Stimulated activated CD4-positive, alpha-beta T cell treated with anti-CD3 and anti-CD28 coated beads, Interleukin-15, amount 100 ng/mL, for 24 hours (primary cell): ENCODE data around the gene CDC20B.

Experiments
- DNase-seq: peaks from one replicate; pipeline ENCODE4 v3.0.0-alpha.2; 2020

The CDC20B gene, protein sequence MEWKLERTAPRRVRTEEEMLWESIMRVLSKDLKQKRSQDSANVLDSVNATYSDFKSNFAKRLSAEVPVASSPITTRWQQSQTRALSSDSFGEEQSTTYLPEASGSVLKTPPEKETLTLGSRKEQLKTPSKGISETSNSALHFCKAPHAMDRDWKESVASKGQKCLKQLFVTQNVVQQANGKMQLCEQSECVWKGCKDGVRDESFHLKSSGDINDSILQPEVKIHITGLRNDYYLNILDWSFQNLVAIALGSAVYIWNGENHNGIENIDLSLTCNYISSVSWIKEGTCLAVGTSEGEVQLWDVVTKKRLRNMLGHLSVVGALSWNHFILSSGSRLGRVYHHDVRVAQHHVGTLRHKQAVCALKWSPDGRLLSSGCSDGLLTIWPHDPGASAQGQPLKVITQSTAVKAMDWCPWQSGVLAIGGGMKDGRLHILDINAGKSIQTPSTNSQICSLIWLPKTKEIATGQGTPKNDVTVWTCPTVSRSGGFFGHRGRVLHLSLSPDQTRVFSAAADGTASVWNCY

DNA sequence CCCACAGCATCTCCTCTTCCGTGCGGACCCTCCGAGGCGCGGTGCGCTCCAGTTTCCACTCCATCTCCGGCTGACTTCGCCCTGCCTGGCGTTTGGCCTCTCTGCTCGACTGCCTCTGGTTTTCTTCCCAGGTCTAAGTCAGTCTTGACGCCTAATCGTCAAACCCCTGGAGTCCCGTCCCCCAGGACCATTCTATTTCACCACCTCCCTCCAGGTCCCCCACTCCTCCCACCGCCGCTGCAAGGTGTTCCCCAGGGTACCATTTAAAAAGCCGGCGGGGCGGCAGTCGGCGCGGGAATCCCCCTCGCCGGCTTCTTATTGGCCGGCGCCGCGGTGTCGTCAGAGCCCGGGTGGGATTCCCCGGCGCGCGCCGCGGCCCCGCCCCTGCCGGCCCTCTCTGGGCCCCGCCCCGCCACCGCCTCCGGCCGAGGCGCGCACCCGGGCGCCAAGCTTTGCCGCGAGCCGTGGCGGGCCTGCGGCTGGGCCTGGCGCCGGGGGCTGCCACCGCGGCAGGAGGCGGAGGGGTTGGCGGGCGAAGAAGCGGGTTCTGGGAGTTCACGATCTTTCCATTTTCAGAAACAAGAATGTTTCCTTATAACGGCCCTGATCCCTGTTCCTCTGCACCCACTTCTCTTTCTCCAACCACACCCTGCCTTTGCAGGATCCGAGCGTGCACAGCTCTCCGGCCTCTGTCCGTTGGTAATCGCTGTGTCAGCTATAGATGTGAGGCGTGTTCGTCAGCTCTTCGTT is at the start of gene CDC20B:
TSS of gene CDC20B (minus strand) at position 241 of the 750 bp plus-strand sequence. CDS start at position 64, 177 bp downstream.
- DNase-seq = peak; percentile 85

DNA sequence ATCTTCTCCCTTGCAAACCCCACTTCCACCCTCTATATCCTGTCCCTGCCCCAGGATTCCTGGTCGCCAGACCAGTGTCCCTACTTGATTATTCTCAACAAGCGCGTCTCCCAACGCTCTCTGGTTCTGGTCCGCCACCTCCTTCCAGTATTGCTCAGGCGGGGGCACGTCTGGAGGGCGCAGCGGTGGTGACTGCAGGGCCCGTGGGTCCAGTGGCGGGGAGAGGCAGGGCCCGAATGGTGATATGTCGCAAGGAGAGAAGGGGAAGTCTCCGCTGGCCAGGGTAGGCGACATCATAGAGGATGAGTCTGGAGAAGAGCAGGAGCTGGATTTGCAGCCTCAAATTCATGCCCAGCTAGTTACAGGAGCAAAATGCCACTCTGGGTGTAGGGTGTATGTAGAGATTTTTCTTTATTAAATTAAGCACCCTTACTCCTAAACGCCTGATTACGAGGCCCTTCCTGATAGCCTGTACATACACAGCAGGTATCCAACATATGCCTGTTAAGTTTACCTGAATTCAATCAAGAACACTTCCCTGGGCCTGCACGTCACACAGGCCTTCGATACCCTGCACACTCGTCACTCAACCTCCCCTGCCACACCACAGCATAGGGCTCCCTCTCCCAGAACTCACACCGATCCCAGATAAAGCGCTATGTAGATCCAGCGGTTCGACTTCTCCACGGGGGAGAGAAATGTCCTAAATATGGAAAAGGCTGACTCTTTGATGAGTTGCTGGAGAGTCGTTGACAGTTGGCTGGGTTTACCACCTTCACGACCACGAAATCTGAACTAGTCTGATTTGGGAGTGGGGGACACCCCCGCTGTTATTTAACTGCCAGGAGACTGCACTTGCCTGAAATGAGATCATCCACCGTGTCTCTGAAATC is 49.4 kb upstream of the CDC20B start:
- DNase-seq = no peak

DNA sequence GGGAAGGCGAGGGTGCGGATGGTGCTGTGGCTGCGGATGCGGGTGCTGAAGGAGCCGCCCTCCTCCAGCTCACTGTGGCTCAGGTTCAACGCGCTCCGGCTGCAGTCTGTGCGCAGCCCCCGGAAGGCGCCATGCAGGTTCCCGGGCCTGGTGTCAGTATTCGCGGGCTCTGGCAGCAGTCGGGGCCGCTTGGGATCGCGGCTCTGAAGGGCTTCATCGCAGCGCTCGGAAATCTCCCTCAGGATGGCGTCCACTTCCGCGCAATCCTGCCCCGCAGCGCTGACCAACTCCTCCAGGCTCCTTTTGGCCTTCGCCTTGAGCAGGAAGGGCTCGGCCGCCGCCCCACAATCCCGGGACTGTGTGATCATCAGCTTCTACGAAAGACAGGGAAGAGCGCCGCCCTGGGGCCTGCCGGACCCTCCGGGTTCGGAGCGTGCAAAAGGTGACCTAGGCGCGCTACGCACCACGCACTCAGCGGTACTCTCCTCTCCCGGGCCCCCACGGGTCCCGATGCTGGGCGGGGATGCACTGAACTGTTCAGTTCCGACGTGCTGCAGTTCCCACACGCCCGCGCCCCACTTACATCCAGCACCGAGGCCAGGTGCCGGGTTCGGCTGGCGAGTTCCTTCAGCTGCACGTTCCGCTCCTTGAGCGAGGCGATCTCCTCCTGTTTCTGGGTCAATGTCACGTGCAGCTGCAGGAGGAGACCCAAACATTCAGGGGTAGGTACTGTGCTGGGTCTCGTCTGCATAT is 47.6 kb upstream of the CDC20B start:
- peak; percentile 28 for DNase-seq

DNA sequence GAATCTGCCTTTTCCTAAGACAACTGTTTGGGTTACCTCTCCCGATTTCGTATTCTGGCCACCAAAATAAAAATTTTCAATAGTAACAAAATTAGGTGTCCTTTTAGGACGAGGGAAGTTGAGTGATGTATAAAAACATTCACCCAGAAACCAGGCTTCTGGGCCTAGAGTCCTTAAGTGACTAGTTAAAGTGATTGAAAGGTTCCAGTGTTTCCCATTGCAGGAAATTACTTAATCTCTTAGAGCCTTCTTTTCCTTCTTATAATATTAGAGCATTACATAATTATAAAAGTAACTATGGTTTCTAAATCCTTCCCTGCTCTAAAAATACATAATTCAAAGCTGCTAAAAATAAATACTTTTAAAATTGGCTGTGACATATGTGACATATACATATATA is 46.8 kb upstream of the CDC20B start:
- DNase-seq = no peak

DNA sequence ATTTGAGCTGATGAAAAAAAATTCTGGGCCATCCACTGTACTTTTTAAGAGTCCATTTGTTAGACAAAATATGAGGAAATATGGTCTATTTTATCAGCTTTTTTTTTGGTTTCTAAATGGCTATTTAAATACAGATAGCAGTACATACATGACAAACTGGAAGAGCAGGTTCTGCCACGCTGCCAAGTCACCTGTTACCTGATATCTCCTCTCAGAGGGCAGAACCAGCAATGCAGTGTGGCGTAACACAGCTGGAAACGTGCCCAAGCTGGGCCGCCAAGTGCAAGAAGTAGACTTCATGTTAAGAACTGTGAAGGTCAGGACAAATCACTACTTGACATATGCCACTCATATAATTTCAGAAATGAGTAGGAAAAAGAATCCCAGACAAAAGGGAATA is 46.0 kb upstream of the CDC20B start:
- DNase-seq = no peak

DNA sequence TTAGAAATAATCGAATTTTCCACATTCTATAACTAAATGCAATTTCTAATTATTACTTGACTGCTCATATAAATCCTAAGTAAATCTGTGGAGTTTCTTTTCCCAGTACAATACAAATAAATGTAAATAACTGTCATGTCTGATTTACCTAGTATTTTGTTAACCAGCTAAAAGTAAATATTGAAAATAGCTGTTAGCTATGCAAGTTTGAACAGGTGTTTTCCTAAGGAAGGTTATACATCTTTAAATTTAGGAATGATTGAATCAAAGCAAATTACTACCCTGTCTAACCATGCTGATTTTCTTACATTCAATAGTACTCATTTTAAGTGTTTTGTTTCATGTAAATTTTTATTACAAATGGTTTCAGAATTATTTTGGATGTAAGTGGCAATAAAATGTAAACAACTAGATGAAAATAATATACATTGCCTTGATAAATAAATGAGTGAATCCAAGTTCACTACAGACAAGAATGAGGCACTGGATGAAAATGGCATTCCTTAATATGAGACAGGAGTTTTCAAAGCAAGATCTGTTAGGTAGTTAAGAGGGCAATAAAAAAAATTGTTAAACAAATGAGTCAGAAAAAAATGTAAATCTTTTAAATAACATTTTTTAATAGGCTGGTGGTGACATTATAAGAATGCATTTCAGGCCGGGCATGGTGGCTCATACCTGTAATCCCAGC is 38.4 kb upstream of the CDC20B start:
- no peak for DNase-seq

DNA sequence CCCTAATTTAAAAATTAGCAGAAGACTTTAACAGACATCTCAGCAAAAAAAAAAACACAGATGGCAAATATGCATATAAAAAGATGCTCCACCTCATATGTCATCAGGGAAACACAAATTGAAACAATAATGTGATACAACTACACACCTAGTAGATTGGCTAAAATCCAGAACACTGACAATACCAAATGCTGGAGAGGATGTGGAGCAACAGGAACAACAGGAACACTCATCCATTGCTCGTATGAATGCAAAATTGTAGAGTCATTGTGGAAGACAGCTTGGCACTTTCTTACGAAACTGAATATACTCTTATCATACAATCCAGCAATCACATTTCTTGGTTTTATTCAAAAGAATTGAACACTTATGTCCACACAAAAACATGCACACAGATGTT is 32.0 kb upstream of the CDC20B start:
- DNase-seq = no peak

DNA sequence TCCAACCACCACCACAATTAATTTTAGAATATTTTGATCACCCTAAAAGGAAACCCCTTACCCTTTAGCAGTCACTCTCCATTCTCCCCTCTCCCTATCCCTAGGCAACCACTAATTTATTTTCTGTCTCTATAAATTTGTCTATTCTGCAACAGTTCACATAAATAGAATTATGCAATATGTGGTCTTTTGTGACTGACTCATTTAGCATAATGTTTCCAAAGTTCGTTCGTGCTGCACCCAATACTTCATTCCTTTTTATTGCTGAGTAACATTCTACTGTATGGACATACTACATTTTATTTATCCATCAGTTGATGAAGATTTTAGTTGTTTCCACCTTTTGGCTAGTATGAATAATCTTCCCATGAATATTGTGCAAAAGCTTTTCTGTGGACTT is 18.2 kb upstream of the CDC20B start:
- no peak for DNase-seq

DNA sequence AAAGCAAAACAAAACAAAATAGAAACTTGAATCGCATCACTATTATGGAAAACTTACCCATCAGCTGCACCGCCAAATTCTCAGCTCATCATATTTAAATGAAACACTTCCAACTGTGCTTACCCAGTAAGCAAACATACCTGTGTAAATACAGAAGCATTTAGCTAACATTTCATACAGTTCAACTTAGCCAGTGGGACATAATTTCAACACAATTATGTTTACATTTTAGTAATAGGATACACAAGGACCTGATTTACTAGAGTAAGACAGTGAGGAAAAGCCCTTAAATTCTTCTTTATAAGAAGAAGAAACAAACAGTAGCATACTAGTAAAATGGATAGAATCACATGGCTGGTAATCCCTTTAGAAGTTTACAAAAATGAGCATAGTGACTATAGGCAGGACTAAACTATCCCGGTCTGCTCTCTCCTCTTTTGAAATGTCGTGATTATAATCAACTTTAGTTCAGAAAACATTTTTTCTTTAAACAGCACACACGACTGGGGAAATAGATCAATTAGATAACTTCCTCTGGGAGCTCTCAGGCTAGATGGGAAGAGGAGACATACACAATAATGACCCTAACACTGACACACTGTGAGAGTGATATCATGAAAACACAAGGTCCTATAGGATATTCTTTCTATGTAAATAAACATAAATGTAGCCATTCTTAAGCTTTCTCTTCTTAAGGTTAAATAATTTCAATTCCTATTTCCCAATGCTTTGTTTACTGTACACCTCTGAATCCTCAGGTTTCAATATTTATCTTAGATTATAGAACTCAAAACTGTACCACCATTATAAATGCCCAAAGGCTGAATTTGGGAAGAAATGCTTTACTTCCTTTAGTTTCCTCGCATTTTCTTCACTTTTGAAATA is 15.9 kb upstream of the CDC20B start:
- no peak for DNase-seq

DNA sequence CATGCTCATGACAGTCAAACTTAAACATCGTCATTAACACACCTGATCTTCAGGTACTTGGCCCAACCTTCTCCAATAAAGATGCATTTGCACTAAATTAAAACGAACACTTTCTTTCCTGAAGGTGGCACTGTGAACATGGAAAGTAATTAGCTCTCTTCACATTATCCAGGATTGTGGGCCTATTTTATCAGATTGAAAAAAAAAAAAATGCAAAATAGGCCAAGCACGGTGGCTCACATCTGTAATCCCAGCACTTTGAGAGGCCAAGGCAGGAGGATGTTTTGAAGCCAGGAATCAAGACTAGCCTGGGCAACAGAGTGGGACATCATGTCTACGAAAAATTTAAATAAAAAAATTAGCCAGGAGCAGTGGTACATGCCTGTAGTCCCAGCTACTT is 14.4 kb upstream of the CDC20B start:
- no peak for DNase-seq

DNA sequence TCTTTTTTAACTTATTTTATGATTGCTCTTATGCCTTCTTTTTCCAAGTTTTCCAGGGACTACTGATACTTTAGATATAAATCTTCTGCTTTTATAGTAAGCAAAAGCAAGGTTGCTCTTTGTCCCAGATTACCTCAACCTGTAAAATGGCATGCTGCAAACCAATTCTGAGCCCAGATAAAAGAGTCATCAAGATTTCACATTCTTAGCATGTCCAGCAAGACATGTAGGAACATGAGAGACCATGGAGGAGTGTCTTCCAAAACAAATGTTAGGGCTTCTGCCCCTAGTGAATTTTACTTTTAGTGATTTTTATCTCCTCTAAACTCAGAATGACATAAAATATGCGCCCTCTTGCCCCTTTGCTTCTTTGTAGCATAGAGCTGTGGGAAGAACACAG is 7.0 kb upstream of the CDC20B start:
- DNase-seq = no peak

DNA sequence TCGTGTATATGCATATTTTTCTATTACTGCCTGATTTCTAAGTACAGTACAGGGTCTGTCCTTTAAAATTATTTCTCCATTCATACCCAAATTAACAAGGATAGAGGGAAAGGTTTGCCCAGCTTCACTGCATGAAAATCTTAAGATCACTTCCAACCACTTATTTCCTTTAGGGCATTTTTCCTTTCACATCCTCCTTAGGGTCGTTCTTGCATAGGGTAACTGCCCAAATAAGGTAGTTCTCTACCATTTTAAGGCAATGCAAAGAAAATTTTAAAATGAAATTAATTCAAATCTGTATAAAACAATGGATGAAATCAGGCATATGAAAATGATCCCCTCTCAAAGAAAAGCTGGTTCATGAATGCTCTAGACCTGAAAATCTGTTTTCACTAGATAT is 4.1 kb upstream of the CDC20B start:
- no peak for DNase-seq

DNA sequence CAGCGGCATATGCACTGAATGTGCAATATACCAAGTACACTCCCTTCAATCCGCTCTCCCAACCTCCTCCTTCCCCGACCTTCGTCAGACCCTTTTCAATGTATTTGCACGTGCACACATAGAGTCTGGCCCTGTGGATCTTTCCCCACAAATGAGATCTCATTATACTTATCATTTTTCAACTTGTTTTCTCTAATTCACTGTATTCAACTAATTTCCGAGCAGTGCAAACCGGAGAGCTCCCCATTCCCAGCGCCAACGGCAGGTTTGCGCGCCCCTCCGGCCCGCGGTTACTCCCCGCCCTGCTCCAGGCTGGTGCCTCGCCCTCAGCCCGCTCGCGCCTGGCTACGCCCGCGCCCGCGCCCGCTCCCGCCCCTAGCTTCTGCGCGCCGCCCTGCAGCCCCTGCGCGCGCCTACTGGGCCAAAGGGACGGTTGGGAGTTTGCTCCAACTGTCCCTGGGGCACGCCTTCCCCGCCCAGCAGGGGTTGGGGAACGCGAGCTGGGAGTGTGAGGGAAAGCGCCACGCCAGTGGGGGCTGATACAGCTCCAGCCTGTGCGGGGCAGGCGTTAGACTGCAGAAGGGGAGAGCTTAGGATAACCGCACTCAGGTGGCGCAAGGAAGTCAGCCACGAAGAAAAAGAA is 3.3 kb upstream of the CDC20B start:
- DNase-seq = peak; percentile 48

DNA sequence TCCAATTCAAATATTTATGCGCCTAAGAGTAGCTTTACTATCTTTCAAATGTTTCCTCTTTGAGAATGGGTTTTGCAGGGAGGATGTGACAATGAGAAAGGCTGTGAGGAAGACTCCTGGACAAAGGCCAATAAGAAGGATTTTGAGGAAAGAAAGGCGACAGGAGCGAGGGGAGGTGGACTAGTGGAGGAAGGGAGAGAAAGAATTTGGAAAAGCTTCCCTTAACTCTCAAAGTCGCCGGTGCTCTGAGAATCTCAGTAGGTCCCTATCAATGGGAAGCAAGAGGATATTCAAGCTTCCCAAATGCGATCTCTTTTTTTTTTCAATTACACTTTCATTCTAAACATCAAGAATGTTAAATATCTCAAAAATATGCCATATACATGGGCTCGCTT is 2.8 kb upstream of the CDC20B start:
- DNase-seq = no peak

DNA sequence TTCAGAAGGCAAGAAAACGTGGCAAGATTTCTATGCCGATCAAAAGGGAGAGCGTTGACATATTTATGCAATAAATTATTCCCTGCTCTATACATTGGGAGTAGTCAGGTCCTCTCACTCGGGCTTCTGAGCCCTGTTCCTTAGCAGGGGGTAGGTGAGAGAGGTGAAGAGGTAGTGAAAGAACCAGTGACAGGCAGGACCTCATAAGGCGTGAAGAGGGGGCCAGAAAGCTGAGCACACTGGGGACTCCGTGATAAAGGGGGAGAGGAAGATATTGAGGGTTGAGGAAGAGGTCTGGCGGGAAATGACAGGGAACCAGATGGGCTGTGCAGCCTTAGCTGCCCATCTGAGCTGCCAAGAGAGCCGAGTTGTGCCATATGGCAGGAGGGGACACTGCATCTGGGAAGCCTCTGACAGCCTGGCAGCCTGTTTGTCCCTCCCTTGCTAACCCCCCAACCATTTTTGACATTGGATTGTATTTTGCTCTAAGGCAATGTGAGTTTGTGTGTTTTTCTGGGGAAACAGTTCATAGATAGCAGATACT is 782 bp upstream of the CDC20B start:
- DNase-seq = no peak

DNA sequence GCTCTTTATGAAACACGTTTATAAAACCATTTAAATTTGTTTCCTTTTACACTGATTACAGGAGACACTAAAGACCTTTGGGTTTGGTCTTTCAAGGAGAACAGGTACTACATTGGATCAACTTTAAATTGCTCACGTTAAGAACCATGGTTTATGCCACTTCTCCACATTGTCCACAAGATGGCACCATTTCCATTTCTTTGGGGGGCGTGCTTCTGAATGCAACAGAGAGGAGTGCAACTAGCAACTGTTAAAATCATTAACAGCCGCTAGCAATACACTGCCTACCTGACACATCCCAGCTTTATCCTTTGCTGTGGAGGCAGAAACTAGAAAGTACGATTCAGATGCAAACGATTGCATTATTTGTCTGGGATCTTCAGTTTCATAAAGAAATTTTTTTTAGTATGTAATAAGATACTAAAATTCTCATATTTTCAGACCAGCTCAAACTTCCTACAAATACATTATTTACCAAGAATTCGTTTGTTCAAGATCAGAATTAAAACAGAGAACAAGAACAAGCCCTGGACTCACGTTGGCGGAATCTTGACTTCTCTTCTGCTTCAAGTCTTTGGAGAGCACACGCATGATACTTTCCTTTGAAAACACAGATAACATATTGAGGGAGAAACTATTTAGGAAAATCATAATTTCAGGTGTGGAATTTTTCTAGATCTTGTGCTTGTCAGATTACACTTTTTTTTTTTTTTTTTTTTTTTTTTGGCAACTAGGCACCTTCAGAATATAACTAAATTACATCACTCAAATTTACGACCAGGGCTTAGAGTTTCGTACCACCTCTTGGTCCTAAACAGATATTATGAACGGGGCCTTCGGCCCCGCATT is 702 bp downstream of the CDC20B start:
- peak; percentile 54 for DNase-seq

DNA sequence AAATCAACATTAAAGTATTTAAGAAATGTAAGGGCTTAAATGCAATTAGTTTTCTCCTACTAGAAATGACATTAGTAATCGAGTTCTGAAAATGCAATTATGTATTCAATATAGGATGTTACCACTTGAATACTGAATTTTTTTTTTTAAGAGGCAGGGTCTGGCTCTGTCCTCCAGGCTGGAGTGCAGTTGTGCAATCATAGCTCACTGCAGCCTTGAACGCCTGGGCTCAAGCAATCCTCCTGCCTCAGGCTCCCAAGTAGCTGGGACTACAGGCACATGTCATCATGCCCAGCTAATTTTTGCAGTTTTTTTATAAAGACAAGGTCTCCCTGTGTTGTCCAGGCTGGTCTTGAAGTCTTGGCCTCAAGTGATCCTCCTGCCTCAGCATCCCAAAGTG is 1.5 kb downstream of the CDC20B start:
- no peak for DNase-seq

DNA sequence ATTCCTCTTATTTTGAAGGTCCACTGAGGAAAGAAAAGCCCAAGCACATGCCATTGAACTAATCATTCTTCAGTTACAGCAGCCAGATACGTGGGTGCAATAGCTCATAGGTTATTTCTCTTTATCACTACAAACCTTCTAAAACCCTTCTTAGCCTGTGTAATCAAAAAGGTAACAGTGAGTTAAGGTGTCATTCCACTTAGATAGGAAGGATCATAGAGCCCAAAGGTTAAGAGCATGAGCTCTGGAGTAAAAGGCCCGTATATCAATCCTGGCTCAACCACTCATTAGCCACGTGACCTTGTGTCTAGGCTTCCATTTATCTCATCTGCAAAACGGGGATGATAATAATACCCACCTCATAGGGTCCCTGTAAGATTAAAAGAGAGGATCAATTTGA is 10.3 kb downstream of the CDC20B start:
- no peak for DNase-seq
